Trophoblast cell (in vitro differentiated cells and primary cell): ENCODE measurements around the gene BICD2.

ENCODE experiments used
- DNase-seq, 2 donors: peaks; one replicate each; pipeline ENCODE4 v3.0.0-alpha.2; 2016
- H2AFZ ChIP-seq: 2 replicates; pipeline ENCODE4 v1.6.1; 2013; ENCODE audit warnings: low read length, moderate library complexity, mild to moderate bottlenecking; ENCODE audit not compliant: insufficient read depth, poor library complexity
- H2AK5ac ChIP-seq: 2 replicates; pipeline ENCODE4 v1.6.1; 2013; ENCODE audit warnings: mild to moderate bottlenecking, low read length
- H2BK120ac ChIP-seq: 2 replicates; pipeline ENCODE4 v1.6.1; 2013; ENCODE audit warnings: low read length, mild to moderate bottlenecking, moderate library complexity; ENCODE audit not compliant: insufficient read depth, poor library complexity
- H2BK12ac ChIP-seq: 2 replicates; pipeline ENCODE4 v1.6.1; 2013; ENCODE audit warnings: mild to moderate bottlenecking, low read length, moderate library complexity
- H2BK5ac ChIP-seq: 2 replicates; pipeline ENCODE4 v1.6.1; 2013; ENCODE audit warnings: low read length, low read depth, moderate library complexity, mild to moderate bottlenecking; ENCODE audit not compliant: poor library complexity
- H3K14ac ChIP-seq: 2 replicates; pipeline ENCODE4 v1.6.1; 2013; ENCODE audit warnings: mild to moderate bottlenecking, low read length
- H3K18ac ChIP-seq: 2 replicates; pipeline ENCODE4 v1.6.1; 2013; ENCODE audit warnings: mild to moderate bottlenecking, low read length
- H3K23ac ChIP-seq: 2 replicates; pipeline ENCODE4 v1.6.1; 2013; ENCODE audit warnings: low read length
- H3K27ac ChIP-seq: 2 replicates; pipeline ENCODE4 v1.5.1; 2013; ENCODE audit warnings: low read depth, mild to moderate bottlenecking, inconsistent platforms, low read length, moderate library complexity
- H3K27me3 ChIP-seq: 2 replicates; pipeline ENCODE4 v1.6.1; 2013; ENCODE audit warnings: inconsistent platforms, mild to moderate bottlenecking, low read length, moderate library complexity; ENCODE audit not compliant: insufficient read depth
- H3K36me3 ChIP-seq, 2 experiments: 1 replicate in 1 of 2; 2 replicates in 1 of 2; pipeline ENCODE4 v1.6.1; 2013; ENCODE audit warnings: low read length in 2 of 2, mild to moderate bottlenecking in 2 of 2, moderate library complexity in 1 of 2; ENCODE audit not compliant: insufficient read depth in 2 of 2, control insufficient read depth in 1 of 2
- H3K4ac ChIP-seq: 2 replicates; pipeline ENCODE4 v1.6.1; 2013; ENCODE audit warnings: low read depth, mild to moderate bottlenecking, low read length, moderate library complexity
- H3K4me1 ChIP-seq, 2 experiments: 1 replicate in 1 of 2; 2 replicates in 1 of 2; pipeline ENCODE4 v1.6.1; 2013; ENCODE audit warnings: low read length in 2 of 2, mild to moderate bottlenecking in 2 of 2, moderate library complexity in 1 of 2; ENCODE audit not compliant: insufficient read depth in 2 of 2, control insufficient read depth in 1 of 2
- H3K4me2 ChIP-seq: 2 replicates; pipeline ENCODE4 v1.6.1; 2013; ENCODE audit warnings: inconsistent platforms, mild to moderate bottlenecking, low read length, moderate library complexity
- H3K4me3 ChIP-seq: 2 replicates; pipeline ENCODE4 v1.5.1; 2013; ENCODE audit warnings: mild to moderate bottlenecking, low read depth, low read length, inconsistent platforms
- H3K79me1 ChIP-seq: one replicate; pipeline ENCODE4 v1.6.1; 2013; ENCODE audit warnings: low read length
- H3K79me2 ChIP-seq: 2 replicates; pipeline ENCODE4 v1.6.1; 2013; ENCODE audit warnings: low read length, mild to moderate bottlenecking; ENCODE audit not compliant: control insufficient read depth, insufficient read depth, poor library complexity
- H3K9ac ChIP-seq: 2 replicates; pipeline ENCODE4 v1.6.1; 2013; ENCODE audit warnings: mild to moderate bottlenecking, low read length
- H3K9me3 ChIP-seq: 2 replicates; pipeline ENCODE4 v1.6.1; 2013; ENCODE audit warnings: low read depth, mild to moderate bottlenecking, control low read depth, inconsistent platforms, low read length; ENCODE audit not compliant: insufficient read depth
- H4K12ac ChIP-seq: 2 replicates; pipeline ENCODE4 v1.6.1; 2013; ENCODE audit warnings: low read depth, mild to moderate bottlenecking, low read length, moderate library complexity
- H4K8ac ChIP-seq: 2 replicates; pipeline ENCODE4 v1.6.1; 2013; ENCODE audit warnings: low read depth, mild to moderate bottlenecking, low read length, moderate library complexity
- H4K91ac ChIP-seq: one replicate; pipeline ENCODE4 v1.6.1; 2013; ENCODE audit warnings: low read depth, mild to moderate bottlenecking, low read length, moderate library complexity
- WGBS: extraction: QIAGEN DNeasy Blood & Tissue Kit; methylation state at CpG from one replicate; pipeline ENCODE4 v1.1.7; 2013; ENCODE audit warnings: missing lambda C conversion rate; ENCODE audit not compliant: insufficient read length, insufficient coverage; ENCODE audit errors: extremely low coverage; 5-methylcytosine and 5-hydroxymethylcytosine counted together

BICD2 gene

GRCh38 chr9:92786298-92786697 lies 21.7 kb upstream of the BICD2 start:
- no peak overlapping the region for H3K23ac ChIP-seq
- H3K27ac ChIP-seq, result no peak overlapping the region
- no peaks in the 10 kb centered on the region for H3K79me1 ChIP-seq
- WGBS, result no CpG with 5 or more reads among the region's 1 CpG
- no peak overlapping the region for H3K18ac ChIP-seq
- H3K36me3 ChIP-seq, result no peaks in the 10 kb centered on the region
- DNase-seq, result no peak
- no peak overlapping the region for H4K91ac ChIP-seq
- H4K8ac ChIP-seq, result no peak overlapping the region
- peaks cover 2% of the 10 kb centered on the region for H3K9me3 ChIP-seq
- no peak overlapping the region for H3K4ac ChIP-seq
- H3K4me2 ChIP-seq, result no peak overlapping the region
- H2BK120ac ChIP-seq, result no peak overlapping the region
- H2BK5ac ChIP-seq, result no peak overlapping the region
- no peaks in the 10 kb centered on the region for H3K4me1 ChIP-seq
- H3K9ac ChIP-seq, result no peak overlapping the region
- H3K14ac ChIP-seq, result no peak overlapping the region
- H2AK5ac ChIP-seq, result no peak overlapping the region
- H3K79me2 ChIP-seq, result no peaks in the 10 kb centered on the region
- no peaks in the 10 kb centered on the region for H3K27me3 ChIP-seq
- no peak overlapping the region for H2BK12ac ChIP-seq
- no peak overlapping the region for H2AFZ ChIP-seq
- H3K4me3 ChIP-seq, result no peak overlapping the region
- H4K12ac ChIP-seq, result no peak overlapping the region

- no peak overlapping the region for H3K14ac ChIP-seq
Measured at GRCh38 chr9:92781899-92782298, 17.3 kb upstream of the BICD2 start.

GRCh38 chr9:92780206-92780605 lies 15.6 kb upstream of the BICD2 start:
- H3K18ac ChIP-seq, result no peak overlapping the region
- no peaks in the 10 kb centered on the region for H3K27me3 ChIP-seq
- no peak overlapping the region for H3K14ac ChIP-seq
- no peak overlapping the region for H2BK120ac ChIP-seq
- peaks cover 4% of the 10 kb centered on the region for H3K9me3 ChIP-seq
- H3K4me2 ChIP-seq, result no peak overlapping the region
- no peak overlapping the region for H4K12ac ChIP-seq
- H2AFZ ChIP-seq, result no peak overlapping the region
- no peak overlapping the region for H2AK5ac ChIP-seq
- no peaks in the 10 kb centered on the region for H3K4me1 ChIP-seq
- H3K4ac ChIP-seq, result no peak overlapping the region
- H3K4me3 ChIP-seq, result no peak overlapping the region
- no peak overlapping the region for H2BK5ac ChIP-seq
- H2BK12ac ChIP-seq, result no peak overlapping the region
- H3K27ac ChIP-seq, result no peak overlapping the region
- no peaks in the 10 kb centered on the region for H3K79me1 ChIP-seq
- H3K36me3 ChIP-seq, result no peaks in the 10 kb centered on the region
- no peak overlapping the region for H3K23ac ChIP-seq
- H4K8ac ChIP-seq, result no peak overlapping the region
- no peak overlapping the region for H4K91ac ChIP-seq
- no peak overlapping the region for H3K9ac ChIP-seq
- DNase-seq, result no peak
- no peaks in the 10 kb centered on the region for H3K79me2 ChIP-seq

More at GRCh38 chr9:92781899-92782298, 17.3 kb upstream of the BICD2 start:
- WGBS, result no CpG with 5 or more reads among the region's 2 CpGs
- H3K36me3 ChIP-seq, result no peaks in the 10 kb centered on the region
- H3K23ac ChIP-seq, result no peak overlapping the region
- no peak overlapping the region for H3K4ac ChIP-seq
- DNase-seq, result no peak
- H3K4me1 ChIP-seq, result no peaks in the 10 kb centered on the region
- H4K91ac ChIP-seq, result no peak overlapping the region
- H3K79me2 ChIP-seq, result no peaks in the 10 kb centered on the region
- H3K79me1 ChIP-seq, result no peaks in the 10 kb centered on the region
- H2AK5ac ChIP-seq, result no peak overlapping the region
- no peaks in the 10 kb centered on the region for H3K27me3 ChIP-seq
- no peak overlapping the region for H3K27ac ChIP-seq
- no peak overlapping the region for H2BK120ac ChIP-seq
- no peak overlapping the region for H3K4me2 ChIP-seq
- no peak overlapping the region for H3K9ac ChIP-seq
- no peak overlapping the region for H4K12ac ChIP-seq
- H2BK12ac ChIP-seq, result no peak overlapping the region
- H3K9me3 ChIP-seq, result peaks cover 4% of the 10 kb centered on the region
- no peak overlapping the region for H3K4me3 ChIP-seq
- H2BK5ac ChIP-seq, result no peak overlapping the region
- H4K8ac ChIP-seq, result no peak overlapping the region
- H3K18ac ChIP-seq, result no peak overlapping the region
- no peak overlapping the region for H2AFZ ChIP-seq

- H3K27ac ChIP-seq, result no peak overlapping the region
- H2BK120ac ChIP-seq, result no peak overlapping the region
- H3K23ac ChIP-seq, result no peak overlapping the region
- no peak overlapping the region for H3K4me3 ChIP-seq
- DNase-seq, result no peak
- H2AFZ ChIP-seq, result no peak overlapping the region
- no peak overlapping the region for H4K91ac ChIP-seq
- no peak overlapping the region for H4K12ac ChIP-seq
- WGBS, result no CpG with 5 or more reads among the region's 5 CpGs
- peaks cover 2% of the 10 kb centered on the region for H3K79me1 ChIP-seq
- no peak overlapping the region for H3K9ac ChIP-seq
- peaks cover 0 to 5% of the 10 kb centered on the region in 2 experiments for H3K4me1 ChIP-seq
- H2BK12ac ChIP-seq, result no peak overlapping the region
- no peaks in the 10 kb centered on the region for H3K79me2 ChIP-seq
- H3K18ac ChIP-seq, result no peak overlapping the region
- H4K8ac ChIP-seq, result no peak overlapping the region
- H3K36me3 ChIP-seq, result no peaks in the 10 kb centered on the region
- no peak overlapping the region for H3K4me2 ChIP-seq
- H2AK5ac ChIP-seq, result no peak overlapping the region
- no peak overlapping the region for H3K14ac ChIP-seq
- no peaks in the 10 kb centered on the region for H3K27me3 ChIP-seq
- peaks cover 2% of the 10 kb centered on the region for H3K9me3 ChIP-seq
- H3K4ac ChIP-seq, result no peak overlapping the region
- H2BK5ac ChIP-seq, result no peak overlapping the region
Measured at GRCh38 chr9:92775466-92775865, 10.8 kb upstream of the BICD2 start.
